A673 (cell line): ENCODE data around the gene FBXO38.

ENCODE experiments used
- EZH2 ChIP-seq: fragments of 200-600 bp; sonication (generic); IDR thresholded peaks from 2 replicates; pipeline ENCODE4 v1.6.1; 2017; ENCODE audit warnings: borderline replicate concordance, low read depth, mild to moderate bottlenecking, mixed read lengths, antibody characterized with exemption, low read length; ENCODE audit not compliant: poor library complexity, severe bottlenecking
- TF ChIP-seq, protein P1 (sequence below): fragments of 300-800, 200-600 bp; sonication (generic); conservative IDR thresholded peaks from 2 replicates; pipeline ENCODE4 v1.5.1; 2017; ENCODE audit warnings: low read depth, mild to moderate bottlenecking, antibody characterized with exemption, low read length, moderate library complexity, mixed read lengths

DNA sequence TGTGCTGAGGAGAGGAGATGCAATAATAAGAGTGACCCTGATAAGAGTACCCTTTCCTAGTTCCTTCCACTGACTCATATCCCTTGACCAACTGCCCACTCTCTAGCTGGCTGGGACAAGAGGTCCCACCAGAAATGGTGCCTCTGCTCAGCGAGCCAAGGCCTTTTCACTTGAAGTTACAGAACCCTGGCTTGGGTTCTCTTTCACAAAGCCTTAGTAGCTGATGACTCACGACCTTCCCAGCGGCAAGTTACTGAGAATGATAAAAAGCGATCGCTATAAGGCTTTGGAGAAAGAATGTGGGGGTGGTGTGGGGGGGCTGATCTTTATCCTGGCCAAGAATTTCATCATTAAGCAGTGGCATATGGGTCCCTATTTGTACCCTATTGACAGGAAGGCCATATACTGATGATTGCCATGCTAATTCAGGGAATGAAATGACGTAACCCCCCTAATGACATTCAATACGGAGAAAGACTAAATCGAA, 90.3 kb downstream of the FBXO38 start:
- TF ChIP-seq, protein P1, sequence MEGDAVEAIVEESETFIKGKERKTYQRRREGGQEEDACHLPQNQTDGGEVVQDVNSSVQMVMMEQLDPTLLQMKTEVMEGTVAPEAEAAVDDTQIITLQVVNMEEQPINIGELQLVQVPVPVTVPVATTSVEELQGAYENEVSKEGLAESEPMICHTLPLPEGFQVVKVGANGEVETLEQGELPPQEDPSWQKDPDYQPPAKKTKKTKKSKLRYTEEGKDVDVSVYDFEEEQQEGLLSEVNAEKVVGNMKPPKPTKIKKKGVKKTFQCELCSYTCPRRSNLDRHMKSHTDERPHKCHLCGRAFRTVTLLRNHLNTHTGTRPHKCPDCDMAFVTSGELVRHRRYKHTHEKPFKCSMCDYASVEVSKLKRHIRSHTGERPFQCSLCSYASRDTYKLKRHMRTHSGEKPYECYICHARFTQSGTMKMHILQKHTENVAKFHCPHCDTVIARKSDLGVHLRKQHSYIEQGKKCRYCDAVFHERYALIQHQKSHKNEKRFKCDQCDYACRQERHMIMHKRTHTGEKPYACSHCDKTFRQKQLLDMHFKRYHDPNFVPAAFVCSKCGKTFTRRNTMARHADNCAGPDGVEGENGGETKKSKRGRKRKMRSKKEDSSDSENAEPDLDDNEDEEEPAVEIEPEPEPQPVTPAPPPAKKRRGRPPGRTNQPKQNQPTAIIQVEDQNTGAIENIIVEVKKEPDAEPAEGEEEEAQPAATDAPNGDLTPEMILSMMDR, result no peak
- no peak for TF ChIP-seq EZH2
